ENCODE results near the gene PDZD8. TPM values are rescaled to one million over a fixed set of nuclear protein-coding genes. Genes with fewer than 3 reads are reported as not detected.

Gene PDZD8
- total RNA-seq, 3 donors from 2014 or later: 54.2 to 67.8 (median 57.6) TPM

DNA sequence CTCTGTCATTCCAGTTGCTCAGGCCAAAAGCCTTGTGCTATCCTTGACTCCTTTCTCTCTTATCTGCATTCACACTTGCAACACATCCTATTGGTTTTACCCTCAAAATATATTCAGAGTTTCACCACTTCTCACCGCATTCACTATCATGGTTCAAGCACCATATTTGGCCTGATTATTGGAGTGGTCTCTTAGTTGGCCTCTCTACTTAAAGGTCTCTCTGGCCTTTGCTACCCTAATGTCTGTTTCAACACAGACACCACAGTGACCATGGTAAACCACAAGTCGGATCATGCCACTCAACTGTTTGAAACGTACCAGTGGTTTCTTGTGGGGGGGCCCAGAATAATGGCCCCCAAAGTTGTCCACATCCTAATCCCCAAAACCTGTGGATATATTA is 15.2 kb upstream of the PDZD8 start:
- H3K9me3 ChIP-seq: no peaks in the 10 kb centered on the region
- no peak for DNase-seq
- ATAC-seq: no peak
- H3K4me1 ChIP-seq (ENCODE audit: low read depth): no peaks in the 10 kb centered on the region
- H3K4me3 ChIP-seq: no peak overlapping the region
- intact Hi-C loops (cut with DNase I, micrococcal nuclease): no loop called here
- no peaks in the 10 kb centered on the region for H3K36me3 ChIP-seq (ENCODE audit: low read depth)
- TF ChIP-seq, protein P1, sequence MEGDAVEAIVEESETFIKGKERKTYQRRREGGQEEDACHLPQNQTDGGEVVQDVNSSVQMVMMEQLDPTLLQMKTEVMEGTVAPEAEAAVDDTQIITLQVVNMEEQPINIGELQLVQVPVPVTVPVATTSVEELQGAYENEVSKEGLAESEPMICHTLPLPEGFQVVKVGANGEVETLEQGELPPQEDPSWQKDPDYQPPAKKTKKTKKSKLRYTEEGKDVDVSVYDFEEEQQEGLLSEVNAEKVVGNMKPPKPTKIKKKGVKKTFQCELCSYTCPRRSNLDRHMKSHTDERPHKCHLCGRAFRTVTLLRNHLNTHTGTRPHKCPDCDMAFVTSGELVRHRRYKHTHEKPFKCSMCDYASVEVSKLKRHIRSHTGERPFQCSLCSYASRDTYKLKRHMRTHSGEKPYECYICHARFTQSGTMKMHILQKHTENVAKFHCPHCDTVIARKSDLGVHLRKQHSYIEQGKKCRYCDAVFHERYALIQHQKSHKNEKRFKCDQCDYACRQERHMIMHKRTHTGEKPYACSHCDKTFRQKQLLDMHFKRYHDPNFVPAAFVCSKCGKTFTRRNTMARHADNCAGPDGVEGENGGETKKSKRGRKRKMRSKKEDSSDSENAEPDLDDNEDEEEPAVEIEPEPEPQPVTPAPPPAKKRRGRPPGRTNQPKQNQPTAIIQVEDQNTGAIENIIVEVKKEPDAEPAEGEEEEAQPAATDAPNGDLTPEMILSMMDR (IDR thresholded peaks at IDR 0.05): no peak

DNA sequence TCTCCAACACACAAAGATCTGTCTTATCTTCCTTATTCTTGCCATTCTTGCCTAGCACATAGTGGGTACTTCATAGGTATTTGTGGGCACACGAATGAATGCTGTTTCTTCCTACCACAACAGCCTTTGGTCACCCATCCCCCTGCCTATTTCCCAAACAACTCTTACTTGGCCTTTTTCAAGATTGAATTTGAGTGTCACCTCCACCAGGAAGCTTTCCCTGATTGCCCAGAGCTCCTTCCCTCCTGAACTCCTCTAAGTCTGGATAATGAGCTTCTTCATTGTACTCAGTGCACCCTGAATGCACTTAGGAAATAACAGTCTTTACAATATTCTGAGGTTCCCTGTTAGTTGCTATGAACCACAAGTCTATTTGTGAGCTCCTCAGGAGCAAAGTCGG is 11.6 kb upstream of the PDZD8 start:
- intact Hi-C loops (cut with DNase I, micrococcal nuclease): no loop called here
- ATAC-seq (no peak), DNase-seq (no peak)
- Histone ChIP-seq H3K4me3 (no peak overlapping the region), H3K36me3 (ENCODE audit: low read depth) (no peaks in the 10 kb centered on the region), H3K4me1 (ENCODE audit: low read depth) (no peaks in the 10 kb centered on the region), H3K9me3 (no peaks in the 10 kb centered on the region)
- TF ChIP-seq, protein P1 (IDR thresholded peaks at IDR 0.05): no peak

DNA sequence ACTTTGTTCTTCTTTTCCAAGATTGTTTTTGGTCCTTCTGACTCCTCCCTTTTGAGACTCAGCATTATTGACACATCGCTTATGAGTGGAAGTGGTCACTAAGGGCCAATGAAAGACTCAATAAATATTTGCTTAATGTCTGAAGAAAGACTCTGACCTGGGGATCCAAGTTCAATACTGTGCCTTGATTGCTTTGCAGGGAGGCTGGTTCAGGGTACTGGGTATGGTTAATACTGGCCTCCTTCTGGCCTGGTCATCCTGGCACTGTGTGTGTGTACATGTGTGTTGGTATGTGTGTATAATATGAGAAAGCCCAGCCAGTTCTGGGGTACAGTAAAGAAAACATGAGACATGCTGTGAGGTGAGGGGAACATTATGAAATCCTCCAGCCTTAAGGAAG is 7.6 kb upstream of the PDZD8 start:
- intact Hi-C loops (cut with DNase I, micrococcal nuclease): no loop called here
- Histone ChIP-seq H3K9me3 (no peaks in the 10 kb centered on the region), H3K36me3 (ENCODE audit: low read depth) (no peaks in the 10 kb centered on the region), H3K4me3 (no peak overlapping the region), H3K4me1 (ENCODE audit: low read depth) (no peaks in the 10 kb centered on the region)
- DNase-seq (no peak), ATAC-seq (no peak)
- TF ChIP-seq, protein P1 (IDR thresholded peaks at IDR 0.05): no peak

DNA sequence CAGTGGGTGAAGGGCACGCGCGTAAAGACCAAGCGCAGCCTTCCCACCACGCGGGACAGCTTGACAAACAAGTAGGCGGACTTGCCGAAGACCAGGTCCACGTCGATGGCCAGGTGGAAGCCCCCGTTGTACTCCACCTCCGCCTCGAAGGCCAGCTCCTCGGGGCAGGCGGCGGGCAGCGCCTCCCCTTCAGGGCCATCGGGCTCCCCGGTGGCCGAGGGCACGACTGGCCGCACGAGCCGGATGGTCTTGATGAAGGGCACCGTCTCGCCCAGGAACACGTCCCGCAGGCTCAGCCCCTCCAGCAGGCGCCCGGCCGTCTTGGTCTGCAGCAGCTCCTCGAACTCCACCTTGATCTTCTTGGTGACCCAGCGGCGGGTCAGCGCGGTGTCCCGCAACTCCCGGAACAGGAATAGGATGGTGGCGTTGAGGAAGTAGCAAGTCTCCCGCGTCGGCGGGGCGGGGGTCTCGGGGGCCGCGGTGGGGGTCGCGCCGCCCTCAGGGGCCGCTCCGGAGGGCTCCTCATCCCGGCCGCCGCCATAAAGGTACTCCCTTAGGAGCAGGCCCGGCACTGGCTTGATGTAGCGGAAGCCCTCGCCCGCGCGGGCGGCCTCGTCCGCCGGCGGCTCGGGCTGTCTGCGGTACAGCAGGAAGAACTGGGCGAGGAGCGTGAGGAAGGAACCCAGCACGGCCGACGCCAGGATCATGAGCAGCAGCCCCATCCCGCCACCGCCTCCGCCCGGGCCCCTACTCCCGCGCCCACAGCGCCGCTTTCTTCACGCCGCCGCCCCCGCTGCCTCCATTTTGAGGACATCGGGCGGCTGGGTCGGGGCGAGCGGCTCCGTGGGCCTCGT is 507 bp downstream of the PDZD8 start:
- Histone ChIP-seq H3K4me3 (peak overlapping the region; percentile 83), H3K4me1 (ENCODE audit: low read depth) (peaks cover 15% of the 10 kb centered on the region), H3K9me3 (no peaks in the 10 kb centered on the region), H3K36me3 (ENCODE audit: low read depth) (no peaks in the 10 kb centered on the region)
- intact Hi-C loops (cut with DNase I, micrococcal nuclease): no loop called here
- DNase-seq (peak; percentile 49 to 75 (median 74)), ATAC-seq (peak; percentile 25)
- TF ChIP-seq, protein P1 (IDR thresholded peaks at IDR 0.05): no peak

DNA sequence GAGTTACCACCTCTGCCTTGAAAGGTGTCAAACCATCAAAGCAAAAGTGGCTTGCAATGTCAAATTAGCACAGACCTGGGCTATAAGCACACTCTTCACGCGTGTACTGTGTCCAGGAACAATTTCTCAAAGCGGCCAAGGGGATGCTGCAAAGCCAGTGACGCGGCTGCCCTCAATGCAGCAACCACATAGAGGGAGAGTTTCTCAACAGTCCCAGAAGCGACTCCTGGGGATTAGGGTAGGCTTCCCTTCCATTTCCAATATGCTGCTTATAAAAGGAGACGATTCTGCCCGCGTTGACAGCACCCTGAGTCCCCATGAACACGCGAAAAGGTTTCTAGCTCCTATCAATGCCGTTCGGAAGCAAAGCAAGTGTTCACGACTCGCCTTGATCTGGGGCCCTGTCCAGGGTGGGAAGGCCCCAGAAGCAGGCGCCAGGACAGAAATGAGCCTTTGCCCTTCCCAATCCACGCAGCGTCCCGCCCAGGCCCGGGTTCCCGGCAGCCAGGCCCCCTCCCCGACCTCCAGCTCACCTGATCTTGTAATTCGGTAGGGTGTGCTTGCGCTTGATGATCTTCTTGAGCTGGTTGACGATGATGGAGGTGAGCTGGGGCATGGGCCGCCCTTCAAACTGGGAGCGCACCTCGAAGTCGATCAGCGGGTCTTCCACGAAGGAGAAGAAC is 1.3 kb downstream of the PDZD8 start:
- intact Hi-C loops (cut with DNase I, micrococcal nuclease): no loop called here
- H3K4me1 ChIP-seq (ENCODE audit: low read depth): peaks cover 15% of the 10 kb centered on the region
- ATAC-seq: peak; percentile 28

More for the DNA sequence above, 1.3 kb downstream of the PDZD8 start:
- no peaks in the 10 kb centered on the region for H3K9me3 ChIP-seq
- peak overlapping the region; percentile 83 for H3K4me3 ChIP-seq
- no peaks in the 10 kb centered on the region for H3K36me3 ChIP-seq (ENCODE audit: low read depth)
- DNase-seq: peak; percentile 59 to 70 (median 65)
- TF ChIP-seq, protein P1 (IDR thresholded peaks at IDR 0.05): no peak

Measured in mucosa of descending colon (tissue), 3 donors.